ENCODE data around the gene PAK5. TPM values are rescaled to one million over a fixed set of nuclear protein-coding genes. Genes with fewer than 3 reads are reported as not detected.

Gene PAK5
- total RNA-seq, 1 experiment from 2014 or later: not detected

DNA sequence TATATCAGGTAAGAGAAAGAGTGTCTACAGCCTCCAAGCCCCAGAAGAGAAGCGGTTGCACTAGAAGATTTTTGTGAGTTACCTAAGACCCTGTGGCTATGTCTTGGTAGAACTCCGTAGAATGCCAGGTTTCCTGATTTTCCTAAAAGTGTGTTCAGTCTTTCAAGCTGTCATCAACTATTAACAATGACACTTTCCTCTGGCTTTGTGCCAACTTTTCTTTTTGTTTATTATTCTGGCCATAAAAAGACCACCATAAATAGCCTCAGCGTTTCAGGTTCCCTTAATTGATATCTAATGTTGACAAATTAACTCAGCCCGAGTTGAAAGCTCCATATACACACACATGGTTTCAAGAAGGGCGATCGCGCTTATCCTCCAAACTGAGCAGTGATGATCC, 1.2 kb downstream of the PAK5 start:
- ATAC-seq (no peak), DNase-seq (ENCODE audit: low read depth, low spot score) (no peak)
- intact Hi-C loops (cut with micrococcal nuclease; ENCODE audit: unreplicated experiment) (no loop called here), in situ Hi-C loops (cut with HindIII; ENCODE audit: low pct_unique_long_range_greater_than_20kb, low sequenced_read_pairs) (no loop called here)
- Histone ChIP-seq H3K9me3 (ENCODE audit: control insufficient read depth, insufficient read depth, low read depth, low read length) (no peaks in the 10 kb centered on the region), H3K36me3 (ENCODE audit: control insufficient read depth, insufficient read depth, low read length) (no peaks in the 10 kb centered on the region), H3K27ac (ENCODE audit: low read length) (no peak overlapping the region), H3K4me3 (ENCODE audit: low read depth in 2 of 2, low read length in 2 of 2) (no peak overlapping the region), H3K4me1 (ENCODE audit: control insufficient read depth, insufficient read depth, low read length) (no peaks in the 10 kb centered on the region), H3K27me3 (ENCODE audit: control insufficient read depth, insufficient read depth, low read length) (no peaks in the 10 kb centered on the region; the same call in 1 of the 2 replicates)
- TF ChIP-seq, protein P1, sequence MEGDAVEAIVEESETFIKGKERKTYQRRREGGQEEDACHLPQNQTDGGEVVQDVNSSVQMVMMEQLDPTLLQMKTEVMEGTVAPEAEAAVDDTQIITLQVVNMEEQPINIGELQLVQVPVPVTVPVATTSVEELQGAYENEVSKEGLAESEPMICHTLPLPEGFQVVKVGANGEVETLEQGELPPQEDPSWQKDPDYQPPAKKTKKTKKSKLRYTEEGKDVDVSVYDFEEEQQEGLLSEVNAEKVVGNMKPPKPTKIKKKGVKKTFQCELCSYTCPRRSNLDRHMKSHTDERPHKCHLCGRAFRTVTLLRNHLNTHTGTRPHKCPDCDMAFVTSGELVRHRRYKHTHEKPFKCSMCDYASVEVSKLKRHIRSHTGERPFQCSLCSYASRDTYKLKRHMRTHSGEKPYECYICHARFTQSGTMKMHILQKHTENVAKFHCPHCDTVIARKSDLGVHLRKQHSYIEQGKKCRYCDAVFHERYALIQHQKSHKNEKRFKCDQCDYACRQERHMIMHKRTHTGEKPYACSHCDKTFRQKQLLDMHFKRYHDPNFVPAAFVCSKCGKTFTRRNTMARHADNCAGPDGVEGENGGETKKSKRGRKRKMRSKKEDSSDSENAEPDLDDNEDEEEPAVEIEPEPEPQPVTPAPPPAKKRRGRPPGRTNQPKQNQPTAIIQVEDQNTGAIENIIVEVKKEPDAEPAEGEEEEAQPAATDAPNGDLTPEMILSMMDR (IDR thresholded peaks at IDR 0.05): no peak
- TF ChIP-seq SIN3A (IDR thresholded peaks at IDR 0.05; ENCODE audit: borderline replicate concordance, insufficient read depth, low read depth, low read length) (no peak), POLR2AphosphoS5 (IDR thresholded peaks at IDR 0.05; ENCODE audit: low read depth, low read length) (no peak), TCF7L2 (IDR thresholded peaks at IDR 0.05; ENCODE audit: low read depth, low read length) (no peak)
- TF ChIP-seq, protein P2, sequence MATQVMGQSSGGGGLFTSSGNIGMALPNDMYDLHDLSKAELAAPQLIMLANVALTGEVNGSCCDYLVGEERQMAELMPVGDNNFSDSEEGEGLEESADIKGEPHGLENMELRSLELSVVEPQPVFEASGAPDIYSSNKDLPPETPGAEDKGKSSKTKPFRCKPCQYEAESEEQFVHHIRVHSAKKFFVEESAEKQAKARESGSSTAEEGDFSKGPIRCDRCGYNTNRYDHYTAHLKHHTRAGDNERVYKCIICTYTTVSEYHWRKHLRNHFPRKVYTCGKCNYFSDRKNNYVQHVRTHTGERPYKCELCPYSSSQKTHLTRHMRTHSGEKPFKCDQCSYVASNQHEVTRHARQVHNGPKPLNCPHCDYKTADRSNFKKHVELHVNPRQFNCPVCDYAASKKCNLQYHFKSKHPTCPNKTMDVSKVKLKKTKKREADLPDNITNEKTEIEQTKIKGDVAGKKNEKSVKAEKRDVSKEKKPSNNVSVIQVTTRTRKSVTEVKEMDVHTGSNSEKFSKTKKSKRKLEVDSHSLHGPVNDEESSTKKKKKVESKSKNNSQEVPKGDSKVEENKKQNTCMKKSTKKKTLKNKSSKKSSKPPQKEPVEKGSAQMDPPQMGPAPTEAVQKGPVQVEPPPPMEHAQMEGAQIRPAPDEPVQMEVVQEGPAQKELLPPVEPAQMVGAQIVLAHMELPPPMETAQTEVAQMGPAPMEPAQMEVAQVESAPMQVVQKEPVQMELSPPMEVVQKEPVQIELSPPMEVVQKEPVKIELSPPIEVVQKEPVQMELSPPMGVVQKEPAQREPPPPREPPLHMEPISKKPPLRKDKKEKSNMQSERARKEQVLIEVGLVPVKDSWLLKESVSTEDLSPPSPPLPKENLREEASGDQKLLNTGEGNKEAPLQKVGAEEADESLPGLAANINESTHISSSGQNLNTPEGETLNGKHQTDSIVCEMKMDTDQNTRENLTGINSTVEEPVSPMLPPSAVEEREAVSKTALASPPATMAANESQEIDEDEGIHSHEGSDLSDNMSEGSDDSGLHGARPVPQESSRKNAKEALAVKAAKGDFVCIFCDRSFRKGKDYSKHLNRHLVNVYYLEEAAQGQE (IDR thresholded peaks at IDR 0.05; ENCODE audit: insufficient read depth in 1 of 2, low read depth in 2 of 2, low read length in 1 of 2): no peak
- POLR2A ChIA-PET: no interaction called here
- CTCF ChIA-PET: no interaction called here
- BruUV-seq (replicated peaks): no TSS peak

DNA sequence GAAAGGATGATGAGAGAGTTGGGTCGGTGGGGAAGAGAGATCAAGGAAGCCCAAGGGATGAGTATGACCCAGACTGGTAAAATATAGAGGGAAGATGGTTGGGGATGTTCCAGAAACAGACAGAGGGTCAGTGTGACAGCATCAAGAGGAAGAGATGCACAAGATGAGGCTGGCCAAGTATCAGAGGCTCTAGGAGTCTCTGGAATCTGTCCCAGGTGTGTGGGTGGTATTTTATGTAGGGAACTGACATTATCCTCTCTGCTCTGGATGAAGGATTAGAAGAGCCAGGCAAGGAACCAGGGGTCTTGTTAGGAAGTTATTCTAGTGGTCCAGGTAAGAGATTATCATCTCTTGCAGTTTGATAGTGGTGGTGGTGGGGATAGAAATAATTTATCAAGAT, 3.6 kb downstream of the PAK5 start:
- no peaks in the 10 kb centered on the region for H3K4me1 ChIP-seq (ENCODE audit: control insufficient read depth, insufficient read depth, low read length)
- no peak overlapping the region for H3K4me3 ChIP-seq (ENCODE audit: low read depth in 2 of 2, low read length in 2 of 2)
- ChIA-PET POLR2A (no interaction called here), CTCF (no interaction called here)
- in situ Hi-C loops (cut with HindIII; ENCODE audit: low pct_unique_long_range_greater_than_20kb, low sequenced_read_pairs): no loop called here
- intact Hi-C loops (cut with micrococcal nuclease; ENCODE audit: unreplicated experiment): no loop called here
- H3K27me3 ChIP-seq (ENCODE audit: control insufficient read depth, insufficient read depth, low read length): no peaks in the 10 kb centered on the region; the same call in 1 of the 2 replicates
- H3K9me3 ChIP-seq (ENCODE audit: control insufficient read depth, insufficient read depth, low read depth, low read length): no peaks in the 10 kb centered on the region
- no peak for ATAC-seq
- no peak for DNase-seq (ENCODE audit: low read depth, low spot score)
- no peaks in the 10 kb centered on the region for H3K36me3 ChIP-seq (ENCODE audit: control insufficient read depth, insufficient read depth, low read length)
- H3K27ac ChIP-seq (ENCODE audit: low read length): no peak overlapping the region
- TF ChIP-seq, protein P1 (IDR thresholded peaks at IDR 0.05): no peak
- TF ChIP-seq, protein P2 (IDR thresholded peaks at IDR 0.05; ENCODE audit: insufficient read depth in 1 of 2, low read depth in 2 of 2, low read length in 1 of 2): no peak
- TF ChIP-seq POLR2AphosphoS5 (IDR thresholded peaks at IDR 0.05; ENCODE audit: low read depth, low read length) (no peak), SIN3A (IDR thresholded peaks at IDR 0.05; ENCODE audit: borderline replicate concordance, insufficient read depth, low read depth, low read length) (no peak), TCF7L2 (IDR thresholded peaks at IDR 0.05; ENCODE audit: low read depth, low read length) (no peak)
- BruUV-seq (replicated peaks): no TSS peak

Measured in Panc1 (cell line).